Smooth muscle cell of bladder (primary cell): Measurements from ENCODE around the gene KCNE5. TPM values are rescaled to one million over a fixed set of nuclear protein-coding genes. Genes with fewer than 3 reads are reported as not detected.

Experiments
- total RNA-seq: library from RNA; depleted of rRNA; stranded (reverse); fragments of >200 nt; gene quantifications from 2 replicates; pipeline ENCODE4 v1.2.3, GENCODE V29; 2014

KCNE5 gene, protein sequence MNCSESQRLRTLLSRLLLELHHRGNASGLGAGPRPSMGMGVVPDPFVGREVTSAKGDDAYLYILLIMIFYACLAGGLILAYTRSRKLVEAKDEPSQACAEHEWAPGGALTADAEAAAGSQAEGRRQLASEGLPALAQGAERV
- 0.43 and 0.74 TPM in 2 replicates for total RNA-seq

GRCh38 chrX:109624641-109625616, at the start of gene KCNE5:
Gene KCNE5 (minus strand): TSS chrX:109625172. CDS start chrX:109625020, 152 bp downstream.

Other genes with a start within 250 kb of the KCNE5 start
- under 0.01 TPM in 1 of 2 replicates, not detected in the other for gene GUCY2F, start 143.1 kb downstream of the KCNE5 start, total RNA-seq
- 10.8 and 17.4 TPM in 2 replicates for gene NXT2, start 88.3 kb downstream of the KCNE5 start, total RNA-seq
- gene ACSL4, start 108.1 kb upstream of the KCNE5 start, total RNA-seq, result 142 and 246 TPM in 2 replicates